T-helper 22 cell (primary cell): ENCODE measurements around the gene HES3.
"Not testable (repeated sequence)": the region's sequence is repeated elsewhere in the genome, so short reads cannot be mapped to it uniquely, and the experiment has no call there.

Experiments used
- DNase-seq: peaks from one replicate; pipeline ENCODE4 v3.0.0-alpha.2; 2020; ENCODE audit warnings: low read depth

Gene HES3

GRCh38 chr1:6219641-6220040 is 24.3 kb upstream of the HES3 start:
- DNase-seq: not testable (repeated sequence)

GRCh38 chr1:6220236-6220635 is 23.7 kb upstream of the HES3 start:
- no peak for DNase-seq

- no peak for DNase-seq
Observed at GRCh38 chr1:6221210-6221784, 22.7 kb upstream of the HES3 start.

- no peak for DNase-seq
Observed at GRCh38 chr1:6222636-6223035, 21.3 kb upstream of the HES3 start.

GRCh38 chr1:6223617-6224016 is 20.4 kb upstream of the HES3 start:
- DNase-seq: no peak

GRCh38 chr1:6224718-6225117 is 19.3 kb upstream of the HES3 start:
- DNase-seq: no peak

- DNase-seq: no peak
Observed at GRCh38 chr1:6225651-6226050, 18.3 kb upstream of the HES3 start.

- DNase-seq: no peak
Observed at GRCh38 chr1:6233376-6233775, 10.6 kb upstream of the HES3 start.

GRCh38 chr1:6234502-6235295 is 9.3 kb upstream of the HES3 start:
- DNase-seq: no peak

- DNase-seq: no peak
Observed at GRCh38 chr1:6235296-6235677, 8.7 kb upstream of the HES3 start.

- DNase-seq: no peak
Observed at GRCh38 chr1:6237093-6237492, 6.9 kb upstream of the HES3 start.

GRCh38 chr1:6239213-6239752 is 4.7 kb upstream of the HES3 start:
- no peak for DNase-seq

- no peak for DNase-seq
Observed at GRCh38 chr1:6239950-6240768, 3.8 kb upstream of the HES3 start.

- no peak for DNase-seq
Observed at GRCh38 chr1:6241107-6241886, 2.7 kb upstream of the HES3 start.

GRCh38 chr1:6241887-6242740 is 1.9 kb upstream of the HES3 start:
- no peak for DNase-seq

GRCh38 chr1:6243053-6243834 is 735 bp upstream of the HES3 start:
- DNase-seq: no peak

- no peak for DNase-seq
Observed at GRCh38 chr1:6244401-6245049, 546 bp downstream of the HES3 start.

GRCh38 chr1:6245086-6245868 is 1.3 kb downstream of the HES3 start:
- peak; percentile 57 for DNase-seq
